H1 (cell line): Measurements from ENCODE around the gene CORIN. TPM values are rescaled to one million over a fixed set of nuclear protein-coding genes. Genes with fewer than 3 reads are reported as not detected.

Experiments used
- CTCF ChIA-PET: fragments of 300-600 bp; sonication (Branson Sonifier 250); formaldehyde crosslinking; loops from one replicate; lab custom pipeline; 2021; ENCODE audit not compliant: partially characterized antibody; lab: Charles Lee
- POLR2A ChIA-PET: fragments of 300-600 bp; sonication (Branson Sonifier 250); formaldehyde crosslinking; loops from one replicate; lab custom pipeline; 2021; ENCODE audit warnings: inconsistent platforms; ENCODE audit not compliant: partially characterized antibody; lab: Charles Lee
- DNase-seq, 2 experiments: peaks; one replicate each; pipeline versions ENCODE4 v3.0.0 to v3.0.0-alpha.2; 2010 to 2022; ENCODE audit warnings: low spot score in 2 of 2, low read depth in 1 of 2, mixed read lengths in 1 of 2
- FAIRE-seq: peaks from 2 replicates; lab custom pipeline; 2011; peaks lifted over from hg19 to GRCh38; lab: Jason Lieb, UNC
- H2AFZ ChIP-seq: 2 replicates; pipeline ENCODE4 v1.8.1; 2012; ENCODE audit warnings: low read length, inconsistent platforms
- H2AK5ac ChIP-seq: 2 replicates; pipeline ENCODE4 v1.6.1; 2013; ENCODE audit warnings: low read depth, low read length
- H2BK120ac ChIP-seq: replicated peaks from 2 replicates; pipeline ENCODE3; 2013; ENCODE audit warnings: low read depth, low read length, inconsistent platforms
- H2BK12ac ChIP-seq: 2 replicates; pipeline ENCODE4 v1.6.1; 2013; ENCODE audit warnings: low read depth, low read length
- H2BK15ac ChIP-seq: 2 replicates; pipeline ENCODE4 v1.6.1; 2013; ENCODE audit warnings: low read length
- H2BK20ac ChIP-seq: 2 replicates; pipeline ENCODE4 v1.6.1; 2013; ENCODE audit warnings: low read length
- H2BK5ac ChIP-seq: 2 replicates; pipeline ENCODE4 v1.6.1; 2013; ENCODE audit warnings: low read depth, low read length
- H3K14ac ChIP-seq: 2 replicates; pipeline ENCODE4 v1.6.1; 2013; ENCODE audit warnings: inconsistent platforms; ENCODE audit not compliant: insufficient read length
- H3K18ac ChIP-seq: 2 replicates; pipeline ENCODE4 v1.6.1; 2013; ENCODE audit warnings: low read length; ENCODE audit errors: extremely low read depth
- H3K23ac ChIP-seq: 2 replicates; pipeline ENCODE4 v1.6.1; 2013; ENCODE audit warnings: inconsistent platforms; ENCODE audit not compliant: insufficient read length
- H3K23me2 ChIP-seq: 2 replicates; pipeline ENCODE4 v1.6.1; 2013; ENCODE audit warnings: low read depth, low read length
- H3K27ac ChIP-seq: 2 replicates; pipeline ENCODE4 v1.6.1; 2011; ENCODE audit warnings: low read depth, low read length, inconsistent platforms
- H3K27me3 ChIP-seq, 4 experiments: replicated peaks in 1 of 4; 1 replicate in 1 of 4; 2 replicates in 3 of 4; pipeline versions ENCODE4 v1.6.1 to v1.8.1; 2011 to 2013; ENCODE audit warnings: low read length in 3 of 4, mild to moderate bottlenecking in 3 of 4, inconsistent platforms in 2 of 4, mixed read lengths in 2 of 4, moderate library complexity in 1 of 4; ENCODE audit not compliant: control insufficient read depth in 3 of 4, insufficient read depth in 3 of 4; ENCODE audit errors: extremely low read depth in 1 of 4
- H3K36me3 ChIP-seq, 4 experiments: 2 replicates each; pipeline versions ENCODE4 v1.6.1 to v1.8.1; 2011 to 2013; ENCODE audit warnings: mild to moderate bottlenecking in 4 of 4, low read length in 3 of 4, moderate library complexity in 2 of 4, control low read depth in 1 of 4, inconsistent platforms in 1 of 4; ENCODE audit not compliant: insufficient read depth in 4 of 4, control insufficient read depth in 2 of 4
- H3K4ac ChIP-seq: replicated peaks from 2 replicates; pipeline ENCODE3; 2013; ENCODE audit warnings: low read length, low read depth, mixed read lengths, inconsistent platforms; ENCODE audit not compliant: insufficient read length
- H3K4me1 ChIP-seq, 4 experiments: replicated peaks in 1 of 4; 1 replicate in 1 of 4; 2 replicates in 3 of 4; pipeline versions ENCODE4 v1.6.1 to v1.8.1; 2011 to 2013; ENCODE audit warnings: low read length in 3 of 4, inconsistent platforms in 2 of 4, mixed read lengths in 1 of 4; ENCODE audit not compliant: insufficient read depth in 4 of 4, control insufficient read depth in 3 of 4
- H3K4me2 ChIP-seq, 2 experiments: 2 replicates each; pipeline versions ENCODE4 v1.6.1 to v1.8.1; 2011 to 2013; ENCODE audit warnings: low read depth in 2 of 2, low read length in 2 of 2, control low read depth in 1 of 2, inconsistent platforms in 1 of 2, mild to moderate bottlenecking in 1 of 2; ENCODE audit not compliant: insufficient read depth in 1 of 2
- H3K4me3 ChIP-seq, 4 experiments: fragments of 200-600, 300-600 bp in 1 of 4; sonication (generic), shearing (Covaris generic), sonication (Bioruptor Twin) in 1 of 4; 2 replicates each; pipeline versions ENCODE4 v1.5.1 to v1.8.1; 2011 to 2016; ENCODE audit warnings: low read length in 4 of 4, low read depth in 3 of 4, control low read depth in 2 of 4, inconsistent platforms in 2 of 4, mild to moderate bottlenecking in 2 of 4, mixed read lengths in 1 of 4, moderate library complexity in 1 of 4; ENCODE audit not compliant: insufficient read depth in 2 of 4; ENCODE audit errors: extremely low read depth in 1 of 4
- H3K56ac ChIP-seq: replicated peaks from 2 replicates; pipeline ENCODE3; 2013; ENCODE audit warnings: low read depth, mild to moderate bottlenecking, mixed read lengths, low read length, inconsistent platforms; ENCODE audit not compliant: insufficient read length
- H3K79me1 ChIP-seq: 2 replicates; pipeline ENCODE4 v1.6.1; 2013; ENCODE audit warnings: low read depth, low read length, control low read depth
- H3K79me2 ChIP-seq, 2 experiments: 2 replicates each; pipeline versions ENCODE4 v1.6.1 to v1.8.1; 2012 to 2013; ENCODE audit warnings: low read length in 2 of 2, mild to moderate bottlenecking in 2 of 2, inconsistent platforms in 1 of 2; ENCODE audit not compliant: insufficient read depth in 2 of 2, control insufficient read depth in 1 of 2
- H3K9ac ChIP-seq, 4 experiments: replicated peaks in 1 of 4; 1 replicate in 1 of 4; 2 replicates in 3 of 4; pipeline versions ENCODE4 v1.6.1 to v1.8.1; 2011 to 2013; ENCODE audit warnings: low read depth in 3 of 4, low read length in 3 of 4, control low read depth in 2 of 4, mild to moderate bottlenecking in 2 of 4, moderate library complexity in 2 of 4, inconsistent platforms in 1 of 4; ENCODE audit errors: extremely low read depth in 1 of 4
- H3K9me3 ChIP-seq, 2 experiments: 2 replicates each; pipeline versions ENCODE4 v1.6.1 to v1.8.1; 2012 to 2013; ENCODE audit warnings: mild to moderate bottlenecking in 2 of 2, moderate library complexity in 2 of 2, control low read depth in 1 of 2, inconsistent platforms in 1 of 2, low read depth in 1 of 2, low read length in 1 of 2, mixed read lengths in 1 of 2; ENCODE audit not compliant: insufficient read depth in 2 of 2
- H4K20me1 ChIP-seq, 2 experiments: replicated peaks in 1 of 2; 2 replicates each; pipeline versions ENCODE3 to v1.8.1; 2011 to 2013; ENCODE audit warnings: inconsistent platforms in 2 of 2, low read length in 2 of 2, mild to moderate bottlenecking in 1 of 2; ENCODE audit not compliant: insufficient read depth in 2 of 2, control insufficient read depth in 1 of 2
- H4K5ac ChIP-seq: 2 replicates; pipeline ENCODE4 v1.6.1; 2013; ENCODE audit warnings: low read length, low read depth, mixed read lengths, inconsistent platforms; ENCODE audit not compliant: insufficient read length
- H4K8ac ChIP-seq: 2 replicates; pipeline ENCODE4 v1.8.0; 2013; ENCODE audit warnings: mild to moderate bottlenecking, moderate library complexity, low read length, inconsistent platforms; ENCODE audit not compliant: insufficient read depth; ENCODE audit errors: extremely low read depth
- H4K91ac ChIP-seq: replicated peaks from 2 replicates; pipeline ENCODE3; 2013; ENCODE audit warnings: low read length, mixed read lengths, inconsistent platforms; ENCODE audit not compliant: insufficient read length
- WGBS, 2 experiments: shearing (Covaris generic) in 1 of 2; methylation state at CpG; one replicate each; pipeline versions ENCODE4 v1.1.6 to v1.1.7; 2013 to 2015; ENCODE audit warnings: low lambda C conversion rate in 2 of 2, mixed read lengths in 2 of 2, inconsistent platforms in 1 of 2, low coverage in 1 of 2, missing lambda C conversion rate in 1 of 2; ENCODE audit not compliant: insufficient replicate concordance in 2 of 2, insufficient coverage in 1 of 2, insufficient read length in 1 of 2; ENCODE audit errors: extremely low coverage in 1 of 2, missing lambda C conversion rate in 1 of 2; 5-methylcytosine and 5-hydroxymethylcytosine counted together
- polyA plus RNA-seq, 7 experiments: library from polyadenylated mRNA; depleted of rRNA in 3 of 7; stranded (reverse) in 5 of 7; unstranded in 2 of 7; fragments of >200 nt in 5 of 7; fragments of 200-250 nt in 2 of 7; gene quantifications; 1 replicate in 5 of 7; 2 replicates in 1 of 7; 4 replicates in 1 of 7; pipeline versions ENCODE4 v1.2.1 to v1.2.3, GENCODE V29; 2011 to 2013; ENCODE audit warnings: missing spikeins in 2 of 7, mixed read lengths in 2 of 7
- total RNA-seq: library from RNA; stranded (reverse); fragmentation: NEBNext Ultra II Directional; extraction: Animal tissue kit (Norgen Biotek cat#: 25700); gene quantifications from 2 replicates; pipeline ENCODE4 v1.2.1, GENCODE V29; 2021
- TF ChIP-seq, protein P1 (sequence below): IDR thresholded peaks from 2 replicates; pipeline ENCODE4 v1.6.1; 2011; ENCODE audit warnings: low read depth, mild to moderate bottlenecking, low read length; ENCODE audit not compliant: insufficient read depth

CORIN gene
- total and polyA plus RNA-seq, 2 of the 8 experiments (the other 6 are each of a cell fraction or from before 2014, with no cell fraction given), result 0.09 to 0.32 TPM

DNA sequence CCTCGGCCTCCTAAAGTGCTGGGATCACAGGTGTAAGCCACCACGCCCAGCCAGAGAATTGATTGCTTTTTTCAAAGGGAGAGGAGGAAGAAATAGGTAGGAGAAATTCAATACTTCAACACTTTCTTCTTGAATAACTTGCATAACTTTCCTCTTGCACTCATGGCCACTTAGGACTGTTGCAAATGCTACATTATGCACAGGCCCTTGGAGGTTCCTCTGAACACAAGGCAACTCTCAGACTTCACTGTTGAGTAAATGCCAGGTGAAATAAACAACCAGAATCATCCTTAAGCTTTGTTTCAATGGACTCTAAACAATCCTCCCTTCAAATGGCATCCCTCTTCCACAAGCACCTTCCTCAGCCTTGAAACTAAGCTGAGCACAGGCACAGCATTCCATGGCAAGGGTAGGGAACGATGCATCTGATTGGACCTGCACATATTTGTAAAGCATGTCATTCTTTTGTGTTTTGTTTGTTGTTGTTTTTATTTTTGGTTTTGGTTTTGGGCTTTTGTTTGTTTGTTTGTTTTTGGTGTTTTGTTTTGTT is 28.1 kb downstream of the CORIN start:
- H3K27me3 ChIP-seq, result no peaks in the 10 kb centered on the region
- no peak overlapping the region for H3K27ac ChIP-seq
- no peak overlapping the region for H4K5ac ChIP-seq
- no peak overlapping the region for H2BK5ac ChIP-seq
- no peaks in the 10 kb centered on the region for H3K9me3 ChIP-seq
- FAIRE-seq (no peak), DNase-seq (no peak)
- no peak overlapping the region for H3K14ac ChIP-seq
- H4K20me1 ChIP-seq, result no peaks in the 10 kb centered on the region
- H3K36me3 ChIP-seq, result no peaks in the 10 kb centered on the region
- H2BK12ac ChIP-seq, result no peak overlapping the region
- ChIA-PET CTCF (interaction anchor here (1.0 to 1.7 kb wide), 2 partner anchors 15 to 23 kb away, joined by 5 read pairs; no protein-coding TSS in a partner anchor), POLR2A (no interaction called here)
- no peak overlapping the region for H3K18ac ChIP-seq
- H2BK120ac ChIP-seq, result no peak overlapping the region
- H3K4me1 ChIP-seq, result peaks cover 0 to 2% (median 0%) of the 10 kb centered on the region in 4 experiments; a peak in 1 of 7 replicates
- no peak overlapping the region for H3K4ac ChIP-seq
- H2BK20ac ChIP-seq, result no peak overlapping the region
- 88% methylated on average over 3 of the region's 3 CpGs; no CpG with 5 or more reads in 1 of the 2 experiments for WGBS, 2 experiments
- H3K79me1 ChIP-seq, result no peaks in the 10 kb centered on the region
- no peak overlapping the region for H2AK5ac ChIP-seq
- no peaks in the 10 kb centered on the region for H3K79me2 ChIP-seq
- no peak overlapping the region for H4K91ac ChIP-seq
- H3K23ac ChIP-seq, result no peak overlapping the region
- no peak overlapping the region for H2AFZ ChIP-seq
- H3K9ac ChIP-seq, result no peak overlapping the region
- no peak overlapping the region for H3K56ac ChIP-seq
- no peak overlapping the region for H3K4me3 ChIP-seq
- no peak overlapping the region for H4K8ac ChIP-seq
- H3K23me2 ChIP-seq, result no peaks in the 10 kb centered on the region
- no peak overlapping the region for H3K4me2 ChIP-seq
- no peak overlapping the region for H2BK15ac ChIP-seq
- TF ChIP-seq, protein P1, sequence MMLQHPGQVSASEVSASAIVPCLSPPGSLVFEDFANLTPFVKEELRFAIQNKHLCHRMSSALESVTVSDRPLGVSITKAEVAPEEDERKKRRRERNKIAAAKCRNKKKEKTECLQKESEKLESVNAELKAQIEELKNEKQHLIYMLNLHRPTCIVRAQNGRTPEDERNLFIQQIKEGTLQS, result no peak
